Upper lobe of left lung (tissue), 6 donors: Measurements from ENCODE around the gene MAD1L1. TPM values are rescaled to one million over a fixed set of nuclear protein-coding genes. Genes with fewer than 3 reads are reported as not detected.

Source experiments
- ATAC-seq, 2 donors: fragments of 200-7000 bp; cut with Tn5 transposase; one replicate each; pipeline ENCODE4 v1.9.1; 2022; ENCODE audit warnings: mild to moderate bottlenecking in 2 of 2, moderate library complexity in 2 of 2; ENCODE audit not compliant: low FRiP score in 2 of 2
- DNase-seq, 2 donors: peaks; one replicate each; pipeline ENCODE4 v3.0.0-alpha.2; 2019 to 2020
- H3K27ac ChIP-seq, 4 donors: fragments of 200-600 bp; sonication (generic); one replicate each; pipeline ENCODE4 v1.5.1; 2016 to 2019
- H3K27me3 ChIP-seq, 4 donors: fragments of 200-600 bp; sonication (generic); one replicate each; pipeline ENCODE4 v1.5.1; 2017 to 2019
- H3K36me3 ChIP-seq, 4 donors: fragments of 200-600 bp; sonication (generic); one replicate each; pipeline ENCODE4 v1.5.1; 2016 to 2019
- H3K4me1 ChIP-seq, 4 donors: fragments of 200-600 bp; sonication (generic); one replicate each; pipeline ENCODE4 v1.5.1; 2018 to 2019
- H3K4me3 ChIP-seq, 4 donors: fragments of 200-600 bp; sonication (generic); one replicate each; pipeline ENCODE4 v1.5.1; 2017 to 2019; ENCODE audit warnings: mild to moderate bottlenecking in 2 of 4, moderate library complexity in 1 of 4
- H3K9me3 ChIP-seq, 4 donors: fragments of 200-600 bp; sonication (generic); one replicate each; pipeline ENCODE4 v1.5.1; 2018 to 2019
- CTCF ChIP-seq, 6 experiments: fragments of 450-650 bp in 4 of 6; fragments of 200-600 bp in 2 of 6; sonication (generic) in 2 of 6; IDR thresholded peaks; one replicate each; pipeline ENCODE4 v1.5.1; 2016 to 2019; ENCODE audit warnings: antibody characterized with exemption in 6 of 6
- EP300 ChIP-seq, 4 donors: sonication (generic); formaldehyde crosslinking; IDR thresholded peaks; one replicate each; pipeline ENCODE4 v1.5.1; 2017; ENCODE audit warnings: antibody characterized with exemption in 4 of 4, control low read depth in 2 of 4
- POLR2A ChIP-seq, 4 donors: fragments of 450-650 bp; IDR thresholded peaks; one replicate each; pipeline ENCODE4 v1.5.1; 2016 to 2017; ENCODE audit warnings: antibody characterized with exemption in 4 of 4, mild to moderate bottlenecking in 2 of 4
- POLR2AphosphoS5 ChIP-seq, 2 donors: sonication (generic); formaldehyde crosslinking; IDR thresholded peaks; one replicate each; pipeline ENCODE4 v1.5.1; 2017; ENCODE audit warnings: antibody characterized with exemption in 2 of 2
- WGBS, 2 donors: methylation state at CpG; one replicate each; pipeline ENCODE4 v1.1.5; 2017 to 2018; 5-methylcytosine and 5-hydroxymethylcytosine counted together
- total RNA-seq, 6 donors: library from RNA; depleted of rRNA in 4 of 6; stranded (reverse); fragments of >200 nt in 4 of 6; gene quantifications; one replicate each; pipeline versions ENCODE4 v1.1.0 to v1.2.1, GENCODE V29; 2016 to 2021
- donor health status: DM: no; HTN: no; CAD: no; lungs with moderate emphysema.
- donor health status: DM: no; HTN: yes; CAD: no; lungs with severe emphysema.

Gene MAD1L1
- total RNA-seq, 6 donors from 2014 or later = 40.6 to 364 (median 65.6) TPM

- H3K4me1 ChIP-seq = peaks cover 14 to 44% (median 35%) of the 10 kb centered on the region in 4 donors
- DNase-seq = no peak
- H3K27me3 ChIP-seq = no peaks in the 10 kb centered on the region
- no peaks in the 10 kb centered on the region for H3K9me3 ChIP-seq
- no peak for ATAC-seq
- peak overlapping the region in 2 of 4 donors; percentile 32 to 77 for H3K27ac ChIP-seq
- peak overlapping the region in 2 of 4 donors; percentile 18 to 23 for H3K4me3 ChIP-seq
- WGBS, 2 donors = 38 to 68% methylated on average over 15 of the region's 15 CpGs
- TF ChIP-seq EP300 (IDR thresholded peaks at IDR 0.05) (no peak), CTCF (IDR thresholded peaks at IDR 0.05) (no peak), POLR2A (IDR thresholded peaks at IDR 0.05) (peak in 1 of 4 donors; percentile 30), POLR2AphosphoS5 (IDR thresholded peaks at IDR 0.05) (no peak)
- H3K36me3 ChIP-seq = peaks cover 0 to 7% (median 0%) of the 10 kb centered on the region in 4 donors
Measured at GRCh38 chr7:2173189-2173827, 59.4 kb downstream of the MAD1L1 start.

DNA sequence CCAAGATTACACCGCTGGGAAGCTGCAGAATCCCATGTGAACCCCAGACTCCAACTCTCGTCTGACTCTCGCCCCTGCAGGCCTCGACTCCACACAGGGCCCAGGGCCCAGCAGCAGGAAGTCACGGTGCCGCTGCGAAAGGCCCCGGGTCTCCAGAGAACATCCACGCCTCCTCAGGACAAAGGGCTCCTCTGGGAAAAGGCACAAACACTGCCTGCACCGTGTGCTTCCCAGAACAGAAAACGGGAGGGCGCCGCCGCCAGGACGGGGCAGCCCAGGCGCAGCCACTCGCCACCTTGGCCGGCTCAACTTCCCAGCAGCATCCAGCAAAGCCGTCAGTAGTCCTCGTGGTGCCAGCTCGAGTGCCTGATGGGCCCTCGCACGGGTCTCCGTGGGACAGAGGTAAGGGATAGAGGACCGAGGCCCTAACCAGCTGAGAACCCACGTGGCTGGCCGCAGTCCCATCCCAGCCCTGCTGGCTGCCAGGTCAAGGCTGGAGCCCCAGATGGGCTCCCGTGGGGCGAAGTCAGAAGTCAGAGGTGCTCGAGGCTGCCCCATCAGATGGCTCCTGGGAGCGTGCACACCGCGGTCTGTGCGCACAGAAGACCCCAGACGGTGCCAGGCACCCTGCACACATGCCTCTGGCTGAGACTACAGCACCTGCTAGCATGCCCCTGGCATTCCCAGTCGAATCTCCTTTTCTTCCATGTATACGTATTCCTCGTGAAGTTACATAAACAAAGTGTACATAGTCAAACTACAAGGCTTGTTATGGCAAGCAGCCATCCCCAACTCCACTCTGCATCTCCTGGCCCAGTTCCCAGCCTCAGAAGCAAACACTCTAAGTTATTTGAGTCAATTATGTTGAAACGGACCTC is 60.2 kb downstream of the MAD1L1 start:
- TF ChIP-seq CTCF (IDR thresholded peaks at IDR 0.05) (no peak), POLR2AphosphoS5 (IDR thresholded peaks at IDR 0.05) (peak in 1 of 2 donors; percentile 53)
- Histone ChIP-seq H3K36me3 (peaks cover 0 to 8% (median 0%) of the 10 kb centered on the region in 4 donors), H3K9me3 (no peaks in the 10 kb centered on the region), H3K27me3 (no peaks in the 10 kb centered on the region), H3K4me3 (no peak overlapping the region), H3K27ac (peak overlapping the region in 3 of 4 donors; percentile 25 to 77 (median 32)), H3K4me1 (peaks cover 14 to 44% (median 35%) of the 10 kb centered on the region in 4 donors)
- ATAC-seq (peak; percentile 23 to 66), DNase-seq (peak; percentile 76 to 79)
- WGBS, 2 donors = 63 to 73% methylated on average over 14 to 37 of the region's 39 CpGs

GRCh38 chr7:2171855-2172254 is 60.9 kb downstream of the MAD1L1 start:
- no peak for DNase-seq
- no peaks in the 10 kb centered on the region for H3K9me3 ChIP-seq
- no peak for ATAC-seq
- 93 to 96% methylated on average over 6 of the region's 6 CpGs for WGBS, 2 donors
- no peak for TF ChIP-seq EP300 (IDR thresholded peaks at IDR 0.05)
- no peak for TF ChIP-seq POLR2AphosphoS5 (IDR thresholded peaks at IDR 0.05)
- no peak for TF ChIP-seq POLR2A (IDR thresholded peaks at IDR 0.05)
- TF ChIP-seq CTCF (IDR thresholded peaks at IDR 0.05) = no peak
- H3K27ac ChIP-seq = peak overlapping the region in 1 of 4 donors; percentile 77
- H3K27me3 ChIP-seq = no peaks in the 10 kb centered on the region
- H3K4me1 ChIP-seq = peaks cover 14 to 45% (median 36%) of the 10 kb centered on the region in 4 donors
- H3K36me3 ChIP-seq = peaks cover 0 to 8% (median 0%) of the 10 kb centered on the region in 4 donors
- no peak overlapping the region for H3K4me3 ChIP-seq

DNA sequence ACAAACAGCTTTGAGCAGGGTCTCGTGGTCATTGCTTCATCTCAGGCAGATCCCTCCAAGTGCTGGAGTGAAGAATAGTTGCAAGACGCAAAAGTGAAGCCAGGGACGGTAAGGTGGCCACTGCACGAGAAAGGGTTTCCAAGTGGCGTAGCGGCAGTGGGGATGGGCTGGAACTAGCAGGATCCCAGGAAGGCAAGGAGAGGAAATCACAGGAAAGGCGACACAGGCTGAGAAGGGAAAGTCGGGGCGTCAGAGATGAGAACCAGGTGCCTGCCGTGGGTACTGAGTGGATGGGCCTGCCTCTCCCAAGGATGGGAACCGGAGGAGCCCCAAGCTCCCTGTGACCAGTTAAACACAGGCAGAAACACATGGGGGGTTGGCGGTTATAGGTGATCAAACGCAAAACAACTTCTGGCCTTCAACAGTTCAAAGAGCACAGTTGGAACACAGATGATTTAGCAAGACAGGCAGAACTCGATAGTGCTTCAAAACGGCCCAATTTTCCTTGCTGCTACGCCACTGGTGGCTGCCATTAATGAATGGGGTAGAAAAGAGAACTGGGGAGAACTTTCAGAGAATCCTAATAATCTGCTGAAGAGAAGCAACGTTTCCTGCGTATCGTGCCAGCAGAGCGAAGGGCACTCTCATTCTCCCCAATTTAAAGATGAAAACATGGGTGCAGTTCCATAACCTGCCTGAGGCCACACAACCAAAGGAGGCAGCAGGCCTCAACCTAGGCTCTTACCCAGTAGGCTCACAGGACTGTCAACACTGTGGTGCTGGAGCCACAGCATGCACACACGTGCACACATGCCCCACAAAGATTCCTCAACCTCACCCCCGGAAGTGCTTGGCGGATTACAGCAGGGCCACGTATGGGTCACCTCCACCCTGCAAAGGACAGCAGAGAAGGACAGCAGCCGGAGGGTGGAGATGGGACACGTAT is 61.9 kb downstream of the MAD1L1 start:
- no peaks in the 10 kb centered on the region for H3K27me3 ChIP-seq
- TF ChIP-seq EP300 (IDR thresholded peaks at IDR 0.05) (no peak), CTCF (IDR thresholded peaks at IDR 0.05) (no peak), POLR2AphosphoS5 (IDR thresholded peaks at IDR 0.05) (no peak), POLR2A (IDR thresholded peaks at IDR 0.05) (no peak)
- WGBS, 2 donors = 91% methylated on average over 26 of the region's 26 CpGs
- ATAC-seq (no peak), DNase-seq (no peak)
- H3K9me3 ChIP-seq = no peaks in the 10 kb centered on the region
- H3K36me3 ChIP-seq = peaks cover 0 to 8% (median 0%) of the 10 kb centered on the region in 4 donors
- no peak overlapping the region for H3K27ac ChIP-seq
- H3K4me1 ChIP-seq = peaks cover 14 to 49% (median 38%) of the 10 kb centered on the region in 4 donors
- no peak overlapping the region for H3K4me3 ChIP-seq
